ENCODE results near the gene METRN. TPM values are rescaled to one million over a fixed set of nuclear protein-coding genes. Genes with fewer than 3 reads are reported as not detected.
"Not testable (repeated sequence)": the region's sequence is repeated elsewhere in the genome, so short reads cannot be mapped to it uniquely, and the experiment has no call there.

Gene METRN
- total RNA-seq, 4 donors from 2014 or later: 51.0 to 109 (median 57.0) TPM

DNA sequence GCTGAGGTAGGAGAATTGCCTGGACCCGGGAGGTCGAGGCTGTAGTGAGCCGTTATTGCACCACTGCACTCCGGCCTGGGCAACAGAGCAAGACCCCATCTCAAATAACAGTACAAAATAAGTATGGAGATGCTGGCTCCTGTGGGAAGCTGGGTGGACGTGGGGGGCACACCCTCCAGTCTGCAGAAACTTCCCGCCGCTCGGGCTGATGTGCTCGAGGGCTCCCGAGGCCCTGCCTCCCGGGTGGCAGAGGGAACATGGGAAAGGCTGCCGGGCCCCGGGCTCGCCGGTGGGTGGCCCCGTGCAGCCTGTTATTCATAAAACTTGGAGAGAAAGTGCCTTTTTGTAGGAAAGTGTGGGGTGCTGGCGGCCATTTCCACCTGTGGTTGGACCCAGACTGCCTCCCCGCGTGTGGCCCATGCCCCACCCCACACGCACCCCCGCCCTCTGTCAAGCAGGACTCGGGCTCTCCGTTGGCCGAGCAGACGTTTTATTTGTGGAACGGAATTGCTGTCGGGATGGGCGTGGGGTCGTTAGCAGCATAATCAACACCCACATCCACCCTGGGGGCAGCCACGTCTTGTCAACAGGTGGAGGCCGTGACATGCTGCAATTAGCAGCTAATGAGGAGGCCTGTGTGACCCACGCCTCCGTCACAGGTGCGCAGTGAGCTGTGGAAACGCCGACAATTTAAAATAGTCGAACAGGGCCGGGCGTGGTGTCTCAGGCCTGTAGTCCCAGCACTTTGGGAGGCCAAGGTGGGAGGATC lies 33.2 kb downstream of the METRN start:
- intact Hi-C loops (cut with DNase I): no loop called here
- WGBS, 2 donors: 88 to 90% methylated on average over 24 to 33 of the region's 39 CpGs
- H3K36me3 ChIP-seq: no peaks in the 10 kb centered on the region
- H3K4me1 ChIP-seq: no peaks in the 10 kb centered on the region
- H3K9me3 ChIP-seq: no peaks in the 10 kb centered on the region
- DNase-seq: no peak
- H3K27me3 ChIP-seq: no peaks in the 10 kb centered on the region
- H3K27ac ChIP-seq: no peak overlapping the region
- TF ChIP-seq POLR2A (IDR thresholded peaks at IDR 0.05): no peak
- no peak for TF ChIP-seq CTCF (IDR thresholded peaks at IDR 0.05)
- H3K4me3 ChIP-seq (replicated peaks in 1 of 3): no peak overlapping the region

GRCh38 chr16:749010-749409 lies 34.1 kb downstream of the METRN start:
- Histone ChIP-seq H3K27me3 (no peaks in the 10 kb centered on the region), H3K36me3 (no peaks in the 10 kb centered on the region), H3K27ac (no peak overlapping the region), H3K4me3 (replicated peaks in 1 of 3) (no peak overlapping the region), H3K9me3 (no peaks in the 10 kb centered on the region), H3K4me1 (no peaks in the 10 kb centered on the region)
- DNase-seq: no peak
- TF ChIP-seq CTCF (IDR thresholded peaks at IDR 0.05) (no peak), POLR2A (IDR thresholded peaks at IDR 0.05) (no peak)
- WGBS, 2 donors: 75 to 83% methylated on average over 6 of the region's 6 CpGs
- intact Hi-C loops (cut with DNase I): no loop called here

- Histone ChIP-seq H3K9me3 (no peaks in the 10 kb centered on the region), H3K4me3 (replicated peaks in 1 of 3) (no peak overlapping the region), H3K4me1 (no peaks in the 10 kb centered on the region), H3K27me3 (no peaks in the 10 kb centered on the region), H3K27ac (no peak overlapping the region), H3K36me3 (no peaks in the 10 kb centered on the region)
- TF ChIP-seq POLR2A (IDR thresholded peaks at IDR 0.05): no peak
- TF ChIP-seq CTCF (IDR thresholded peaks at IDR 0.05): no peak
- intact Hi-C loops (cut with DNase I): no loop called here
- DNase-seq: peak; percentile 30 to 38
- WGBS, 2 donors: 21 to 30% methylated on average over 9 of the region's 9 CpGs
Measured at GRCh38 chr16:750485-750884, 35.6 kb downstream of the METRN start.

DNA sequence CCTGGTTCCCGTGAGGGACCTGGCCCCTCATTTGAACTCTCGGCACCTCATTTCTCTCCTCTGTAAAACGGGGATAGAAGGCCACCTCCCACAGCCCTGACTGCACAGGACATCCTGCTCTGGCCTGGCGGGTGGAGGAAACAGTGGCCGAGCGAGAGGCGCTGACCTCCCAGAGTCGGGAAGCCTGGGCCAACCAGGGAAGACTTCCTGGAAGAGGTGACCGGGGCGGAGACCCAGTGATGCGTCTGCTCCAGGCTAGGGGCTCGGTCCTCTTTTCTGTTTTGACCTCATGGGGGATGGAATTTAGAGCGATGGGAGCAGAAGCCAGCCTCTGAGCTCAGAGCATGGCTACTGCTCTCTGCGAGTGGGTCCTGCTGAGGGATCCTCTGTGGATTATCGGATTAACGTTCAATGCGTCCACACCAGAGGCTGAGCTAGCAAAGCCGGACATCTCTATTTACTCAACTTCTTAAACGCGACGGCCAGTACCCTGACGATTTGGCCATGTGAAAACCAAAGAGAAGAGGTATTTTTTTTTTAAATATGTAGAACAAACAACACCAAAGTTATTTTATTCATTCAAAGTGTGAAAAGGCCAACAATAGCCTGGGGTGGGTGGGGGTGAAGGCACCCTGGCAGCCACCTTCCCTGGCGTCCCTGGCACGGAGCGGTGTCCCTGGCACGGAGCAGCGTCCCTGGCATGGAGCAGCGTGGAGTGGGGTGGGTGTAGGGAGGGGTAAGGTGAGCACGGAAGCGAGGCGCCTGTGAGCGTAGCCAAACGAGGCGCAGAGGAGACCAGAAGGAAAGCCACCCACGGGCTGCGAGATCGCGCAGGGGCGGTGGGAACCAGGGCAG lies 36.5 kb downstream of the METRN start:
- intact Hi-C loops (cut with DNase I): no loop called here
- H3K4me3 ChIP-seq (replicated peaks in 1 of 3): no peak overlapping the region
- no peaks in the 10 kb centered on the region for H3K4me1 ChIP-seq
- no peak overlapping the region for H3K27ac ChIP-seq
- peak; percentile 60 to 66 for DNase-seq
- H3K36me3 ChIP-seq: no peaks in the 10 kb centered on the region
- H3K27me3 ChIP-seq: no peaks in the 10 kb centered on the region
- H3K9me3 ChIP-seq: no peaks in the 10 kb centered on the region
- 49 to 50% methylated on average over 38 to 39 of the region's 39 CpGs for WGBS, 2 donors
- TF ChIP-seq POLR2A (IDR thresholded peaks at IDR 0.05): no peak
- TF ChIP-seq CTCF (IDR thresholded peaks at IDR 0.05): no peak

DNA sequence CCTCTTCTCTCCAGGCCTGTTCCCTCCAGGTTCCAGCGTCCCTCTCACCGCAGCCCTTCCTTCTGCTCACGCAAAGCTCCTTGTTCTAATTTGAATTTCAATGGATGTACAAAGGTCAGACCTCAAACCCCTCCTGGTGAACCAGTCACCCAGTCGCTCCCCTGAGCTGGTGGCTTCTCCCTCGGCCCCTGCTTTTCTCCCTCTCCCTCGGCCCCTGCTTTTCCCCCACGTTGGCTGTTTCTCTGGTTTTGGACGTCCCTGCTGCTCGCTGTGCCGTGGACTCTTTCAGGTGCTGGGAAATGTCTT lies 37.0 kb downstream of the METRN start:
- no peaks in the 10 kb centered on the region for H3K9me3 ChIP-seq
- 17 to 25% methylated on average over 10 of the region's 10 CpGs for WGBS, 2 donors
- no peaks in the 10 kb centered on the region for H3K4me1 ChIP-seq
- no peaks in the 10 kb centered on the region for H3K27me3 ChIP-seq
- no peak overlapping the region for H3K27ac ChIP-seq
- no peak overlapping the region for H3K4me3 ChIP-seq (replicated peaks in 1 of 3)
- intact Hi-C loops (cut with DNase I): no loop called here
- H3K36me3 ChIP-seq: no peaks in the 10 kb centered on the region
- DNase-seq: no peak
- no peak for TF ChIP-seq POLR2A (IDR thresholded peaks at IDR 0.05)
- TF ChIP-seq CTCF (IDR thresholded peaks at IDR 0.05): no peak

DNA sequence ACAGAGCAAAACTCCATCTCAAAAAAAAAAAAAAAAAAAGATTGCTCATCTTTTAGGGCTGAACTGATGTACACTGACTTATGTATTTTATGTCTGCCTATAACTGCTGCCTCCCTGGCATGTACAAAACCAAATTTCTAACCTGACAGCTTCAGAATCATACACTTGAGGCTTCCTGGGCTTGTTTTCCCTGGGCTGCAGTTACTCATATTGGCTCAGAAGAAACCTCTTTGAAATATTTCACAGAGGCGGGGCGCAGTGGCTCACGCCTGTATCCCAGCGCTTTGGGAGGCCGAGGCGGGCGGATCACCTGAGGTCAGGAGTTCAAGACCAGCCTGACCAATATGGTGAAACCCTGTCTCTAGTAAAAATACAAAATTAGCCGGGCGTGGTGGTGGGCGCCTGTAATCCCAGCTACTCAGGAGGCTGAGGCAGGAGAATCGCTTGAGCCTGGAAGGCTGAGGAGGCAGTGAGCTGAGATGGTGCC lies 39.2 kb downstream of the METRN start:
- H3K27me3 ChIP-seq; DNase-seq; H3K4me3 ChIP-seq (replicated peaks in 1 of 3); H3K9me3 ChIP-seq; intact Hi-C loops (cut with DNase I); H3K27ac ChIP-seq; H3K36me3 ChIP-seq; H3K4me1 ChIP-seq: not testable (repeated sequence)
- 90% methylated on average over 11 of the region's 11 CpGs for WGBS, 2 donors
